DND-41 (cell line): ENCODE measurements around the gene DAG1.

Experiments used
- ATAC-seq: fragments of 200-7000 bp; cut with Tn5 transposase; 3 replicates; pipeline ENCODE4 v1.9.1; 2021; ENCODE audit warnings: low read depth; ENCODE audit not compliant: insufficient read depth
- DNase-seq: peaks from one replicate; pipeline ENCODE4 v3.0.0-alpha.2; 2020
- H2AFZ ChIP-seq: 2 replicates; pipeline ENCODE4 v1.6.0; 2012; ENCODE audit warnings: low read depth, low read length
- H3K27ac ChIP-seq: 2 replicates; pipeline ENCODE4 v1.5.1; 2012; ENCODE audit warnings: low read length, inconsistent platforms
- H3K27me3 ChIP-seq: fragments of 200-600 bp; sonication (generic); 2 replicates; pipeline ENCODE4 v1.6.0; 2012; ENCODE audit warnings: low read length, mild to moderate bottlenecking, inconsistent platforms; ENCODE audit not compliant: insufficient read depth, poor library complexity
- H3K36me3 ChIP-seq: 2 replicates; pipeline ENCODE4 v1.5.1; 2012; ENCODE audit warnings: low read length, inconsistent platforms; ENCODE audit not compliant: insufficient read depth
- H3K4me1 ChIP-seq: 2 replicates; pipeline ENCODE4 v1.5.1; 2012; ENCODE audit warnings: mild to moderate bottlenecking, low read length; ENCODE audit not compliant: insufficient read depth
- H3K4me2 ChIP-seq: 2 replicates; pipeline ENCODE4 v1.6.0; 2012; ENCODE audit warnings: mild to moderate bottlenecking, moderate library complexity, low read length, inconsistent platforms; ENCODE audit not compliant: insufficient read depth
- H3K4me3 ChIP-seq, 2 experiments: fragments of 200-600 bp in 1 of 2; shearing (Covaris generic) in 1 of 2; 2 replicates each; pipeline ENCODE4 v1.5.1; 2012 to 2016; ENCODE audit warnings: inconsistent platforms in 2 of 2, low read length in 2 of 2, mild to moderate bottlenecking in 2 of 2, low read depth in 1 of 2, moderate library complexity in 1 of 2
- H3K79me2 ChIP-seq: 2 replicates; pipeline ENCODE4 v1.6.0; 2012; ENCODE audit warnings: low read length, inconsistent platforms; ENCODE audit not compliant: insufficient read depth
- H3K9ac ChIP-seq: 2 replicates; pipeline ENCODE4 v1.6.0; 2012; ENCODE audit warnings: low read depth, mild to moderate bottlenecking, inconsistent platforms, low read length, moderate library complexity
- H3K9me3 ChIP-seq: 2 replicates; pipeline ENCODE4 v1.5.1; 2012; ENCODE audit warnings: low read length, moderate library complexity, mild to moderate bottlenecking, inconsistent platforms; ENCODE audit not compliant: insufficient read depth, severe bottlenecking
- H4K20me1 ChIP-seq: 2 replicates; pipeline ENCODE4 v1.6.0; 2012; ENCODE audit warnings: low read length; ENCODE audit not compliant: insufficient read depth
- EZH2 ChIP-seq: IDR thresholded peaks from 3 replicates; pipeline ENCODE4 v1.6.1; 2012; ENCODE audit warnings: borderline replicate concordance, low read depth, mild to moderate bottlenecking, moderate library complexity, low read length, inconsistent platforms; ENCODE audit not compliant: severe bottlenecking
- TF ChIP-seq, protein P1 (sequence below): IDR thresholded peaks from 2 replicates; pipeline ENCODE4 v1.5.1; 2012; ENCODE audit warnings: borderline replicate concordance, low read length, moderate library complexity, mild to moderate bottlenecking; ENCODE audit not compliant: poor library complexity, severe bottlenecking; ENCODE audit errors: extremely low read depth

DAG1 gene

DNA sequence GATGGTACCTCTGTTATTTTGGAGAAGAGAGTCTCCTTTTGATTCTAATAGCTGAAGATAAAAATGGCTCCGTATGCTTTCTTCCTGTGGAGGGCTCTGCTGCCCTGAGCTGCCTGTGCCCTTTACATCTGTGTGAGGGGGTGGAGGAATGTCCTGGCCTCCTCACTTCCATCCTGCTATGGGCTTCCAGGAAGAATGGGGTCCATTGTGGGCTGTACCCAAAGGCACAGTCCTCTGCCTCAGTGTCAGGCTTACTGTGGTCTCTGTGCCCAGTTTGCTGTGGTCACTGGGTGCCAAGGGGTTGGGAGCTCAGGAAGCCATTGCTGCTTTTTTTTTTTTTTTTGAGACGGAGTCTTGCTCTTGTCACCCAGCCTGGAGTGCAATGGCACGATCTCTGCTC lies 14.4 kb downstream of the DAG1 start:
- Histone ChIP-seq H3K4me3 (no peak overlapping the region), H3K4me1 (no peaks in the 10 kb centered on the region), H3K9me3 (no peaks in the 10 kb centered on the region), H3K79me2 (peaks cover 45% of the 10 kb centered on the region), H3K9ac (no peak overlapping the region), H3K36me3 (peaks cover 12% of the 10 kb centered on the region), H3K4me2 (no peak overlapping the region), H3K27ac (no peak overlapping the region; the same call in 1 of the 2 replicates), H3K27me3 (no peaks in the 10 kb centered on the region), H2AFZ (no peak overlapping the region), H4K20me1 (peaks cover 6% of the 10 kb centered on the region)
- ATAC-seq, result no peak
- TF ChIP-seq, protein P1, sequence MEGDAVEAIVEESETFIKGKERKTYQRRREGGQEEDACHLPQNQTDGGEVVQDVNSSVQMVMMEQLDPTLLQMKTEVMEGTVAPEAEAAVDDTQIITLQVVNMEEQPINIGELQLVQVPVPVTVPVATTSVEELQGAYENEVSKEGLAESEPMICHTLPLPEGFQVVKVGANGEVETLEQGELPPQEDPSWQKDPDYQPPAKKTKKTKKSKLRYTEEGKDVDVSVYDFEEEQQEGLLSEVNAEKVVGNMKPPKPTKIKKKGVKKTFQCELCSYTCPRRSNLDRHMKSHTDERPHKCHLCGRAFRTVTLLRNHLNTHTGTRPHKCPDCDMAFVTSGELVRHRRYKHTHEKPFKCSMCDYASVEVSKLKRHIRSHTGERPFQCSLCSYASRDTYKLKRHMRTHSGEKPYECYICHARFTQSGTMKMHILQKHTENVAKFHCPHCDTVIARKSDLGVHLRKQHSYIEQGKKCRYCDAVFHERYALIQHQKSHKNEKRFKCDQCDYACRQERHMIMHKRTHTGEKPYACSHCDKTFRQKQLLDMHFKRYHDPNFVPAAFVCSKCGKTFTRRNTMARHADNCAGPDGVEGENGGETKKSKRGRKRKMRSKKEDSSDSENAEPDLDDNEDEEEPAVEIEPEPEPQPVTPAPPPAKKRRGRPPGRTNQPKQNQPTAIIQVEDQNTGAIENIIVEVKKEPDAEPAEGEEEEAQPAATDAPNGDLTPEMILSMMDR, result no peak
- no peak for TF ChIP-seq EZH2
- DNase-seq, result no peak

DNA sequence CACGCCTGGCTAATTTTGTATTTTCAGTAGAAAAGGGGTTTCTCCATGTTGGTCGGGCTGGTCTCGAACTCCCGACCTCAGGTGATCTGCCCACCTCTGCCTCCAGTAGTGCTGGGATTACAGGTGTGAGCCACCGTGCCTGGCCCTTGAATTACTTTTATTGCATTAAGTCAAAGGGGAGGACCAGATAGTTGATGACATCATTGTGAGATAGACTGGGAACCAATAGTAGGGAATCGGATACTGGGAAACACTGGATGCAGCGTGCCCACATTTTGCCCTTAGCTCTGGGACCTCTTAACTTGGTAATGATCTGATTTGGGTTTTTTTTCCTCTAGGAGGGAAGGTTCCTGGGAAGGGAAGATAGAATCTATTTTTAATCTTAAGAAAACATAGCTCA lies 19.2 kb downstream of the DAG1 start:
- H4K20me1 ChIP-seq, result peaks cover 4% of the 10 kb centered on the region
- H3K27me3 ChIP-seq, result no peaks in the 10 kb centered on the region
- no peak for TF ChIP-seq EZH2
- TF ChIP-seq, protein P1, result no peak
- no peaks in the 10 kb centered on the region for H3K4me1 ChIP-seq
- no peak overlapping the region for H3K4me2 ChIP-seq
- no peak overlapping the region for H2AFZ ChIP-seq
- ATAC-seq, result no peak
- no peak for DNase-seq
- no peaks in the 10 kb centered on the region for H3K9me3 ChIP-seq
- no peak overlapping the region for H3K27ac ChIP-seq
- H3K4me3 ChIP-seq, result no peak overlapping the region
- peaks cover 12% of the 10 kb centered on the region for H3K36me3 ChIP-seq
- peaks cover 27% of the 10 kb centered on the region for H3K79me2 ChIP-seq
- no peak overlapping the region for H3K9ac ChIP-seq

DNA sequence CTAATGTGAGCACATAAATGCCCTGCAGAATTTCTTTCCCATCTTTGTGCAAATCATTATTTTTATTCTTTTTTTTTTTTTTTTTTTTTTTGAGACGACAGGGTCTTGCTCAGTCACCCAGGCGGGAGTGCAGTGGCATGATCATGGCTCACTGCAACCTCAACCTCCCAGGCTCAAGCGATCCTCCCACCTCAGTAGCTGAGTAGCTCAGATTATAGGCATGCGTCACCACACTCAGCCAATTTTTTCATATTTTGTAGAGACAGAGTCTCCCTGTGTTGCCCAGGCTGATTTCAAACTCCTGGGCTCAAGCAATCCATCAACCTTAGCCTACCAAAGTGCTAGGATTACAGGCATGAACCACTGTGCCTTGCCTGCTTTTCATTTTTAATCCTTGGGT lies 22.9 kb downstream of the DAG1 start:
- Histone ChIP-seq H4K20me1 (peaks cover 3% of the 10 kb centered on the region; the same call in 1 of the 2 replicates), H2AFZ (no peak overlapping the region), H3K9me3 (no peaks in the 10 kb centered on the region), H3K4me3 (no peak overlapping the region), H3K4me1 (no peaks in the 10 kb centered on the region), H3K36me3 (peaks cover 9% of the 10 kb centered on the region), H3K27ac (no peak overlapping the region), H3K27me3 (no peaks in the 10 kb centered on the region), H3K9ac (no peak overlapping the region), H3K79me2 (peaks cover 13% of the 10 kb centered on the region; the same call in 1 of the 2 replicates), H3K4me2 (no peak overlapping the region)
- TF ChIP-seq, protein P1, result no peak
- no peak for TF ChIP-seq EZH2
- no peak for ATAC-seq
- DNase-seq, result no peak

DNA sequence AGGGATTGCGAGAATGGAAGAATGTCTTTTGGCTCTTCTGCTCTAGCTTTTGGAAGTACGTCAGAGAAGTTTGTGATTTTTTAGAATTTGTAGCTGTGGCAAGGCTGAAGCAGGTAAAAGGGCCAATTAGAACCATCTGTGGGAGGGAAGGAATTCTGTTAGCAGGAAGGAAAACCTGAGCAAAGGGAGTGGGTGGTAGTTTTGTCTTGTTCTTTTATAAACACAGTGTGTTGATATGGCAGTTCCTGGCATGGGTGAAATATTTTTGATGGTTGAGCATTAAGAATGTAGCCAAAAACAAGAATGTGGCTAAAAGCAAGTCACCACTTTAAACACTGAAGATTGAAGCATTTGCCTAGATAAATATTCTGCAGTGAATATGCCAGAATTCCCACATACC lies 23.8 kb downstream of the DAG1 start:
- H3K27ac ChIP-seq, result no peak overlapping the region
- no peak overlapping the region for H3K4me3 ChIP-seq
- DNase-seq (no peak), ATAC-seq (no peak)
- H3K9ac ChIP-seq, result no peak overlapping the region
- peaks cover 14% of the 10 kb centered on the region for H3K79me2 ChIP-seq
- peaks cover 3% of the 10 kb centered on the region; the same call in 1 of the 2 replicates for H4K20me1 ChIP-seq
- H3K4me2 ChIP-seq, result no peak overlapping the region
- H3K36me3 ChIP-seq, result peaks cover 5% of the 10 kb centered on the region; the same call in 1 of the 2 replicates
- no peaks in the 10 kb centered on the region for H3K4me1 ChIP-seq
- H3K27me3 ChIP-seq, result no peaks in the 10 kb centered on the region
- H3K9me3 ChIP-seq, result no peaks in the 10 kb centered on the region
- H2AFZ ChIP-seq, result no peak overlapping the region
- TF ChIP-seq, protein P1, result no peak
- TF ChIP-seq EZH2, result no peak
